Ovary (tissue), 9 donors: ENCODE results near the gene DIP2C. TPM values are rescaled to one million over a fixed set of nuclear protein-coding genes. Genes with fewer than 3 reads are reported as not detected.

Experiments
- DNase-seq, 5 donors: peaks; one replicate each; pipeline ENCODE4 v3.0.0-alpha.2; 2019 to 2020
- H3K27ac ChIP-seq, 2 donors: fragments of 200-600 bp; one replicate each; pipeline versions ENCODE4 v1.5.1 to v1.8.0; 2019 to 2022
- H3K27me3 ChIP-seq: fragments of 200-600 bp; one replicate; pipeline ENCODE4 v1.8.0; 2022
- H3K36me3 ChIP-seq: fragments of 200-600 bp; sonication (generic); one replicate; pipeline ENCODE4 v1.5.1; 2019
- H3K4me1 ChIP-seq: one replicate; pipeline ENCODE4 v1.8.1; 2013; ENCODE audit warnings: mild to moderate bottlenecking, moderate library complexity; ENCODE audit not compliant: insufficient read depth
- H3K4me3 ChIP-seq: fragments of 200-600 bp; sonication (generic); one replicate; pipeline ENCODE4 v1.5.1; 2017
- H3K9me3 ChIP-seq, 2 donors: fragments of 200-600 bp in 1 of 2; sonication (generic) in 1 of 2; one replicate each; pipeline versions ENCODE4 v1.5.1 to v1.8.1; 2013 to 2019; ENCODE audit warnings: mild to moderate bottlenecking in 1 of 2, moderate library complexity in 1 of 2
- EP300 ChIP-seq: sonication (generic); formaldehyde crosslinking; IDR thresholded peaks from one replicate; pipeline ENCODE4 v1.6.1; 2017; ENCODE audit warnings: antibody characterized with exemption
- POLR2A ChIP-seq: fragments of 450-650 bp; IDR thresholded peaks from one replicate; pipeline ENCODE4 v1.6.1; 2017; ENCODE audit warnings: antibody characterized with exemption, mild to moderate bottlenecking, moderate library complexity
- WGBS, 3 donors: extraction: QIAGEN DNeasy Blood & Tissue Kit in 1 of 3; methylation state at CpG; one replicate each; pipeline versions ENCODE4 v1.1.5 to v1.1.7; 2013 to 2017; 5-methylcytosine and 5-hydroxymethylcytosine counted together
- intact Hi-C, 4 donors: fragments of 100-400 bp; cut with DNase I; formaldehyde crosslinking; loops; one replicate each; pipeline versions ENCODE4 v1.11.0 to v1.15.1; 2022 to 2023
- polyA plus RNA-seq, 2 donors: library from polyadenylated mRNA; stranded (reverse); fragments of 200-250 nt in 1 of 2; fragments of 350-450 nt in 1 of 2; fragmentation: Illumina TruSeq in 1 of 2; extraction: RNeasy Lipid Tissue Mini Kit (QIAGEN cat#74804) in 1 of 2; gene quantifications; one replicate each; pipeline ENCODE4 v1.2.3, GENCODE V29; 2013 to 2014
- total RNA-seq, 7 donors: library from RNA; depleted of rRNA in 2 of 7; stranded (reverse); fragments of >200 nt in 2 of 7; fragmentation: NEBNext Ultra II Directional in 3 of 7; extraction: Animal tissue kit (Norgen Biotek cat#: 25700) in 3 of 7; gene quantifications; one replicate each; pipeline versions ENCODE4 v1.1.0 to v1.2.4, GENCODE V29; 2016 to 2023
- TF ChIP-seq, protein P1 (sequence below), 3 donors: fragments of 450-650 bp in 2 of 3; fragments of 200-600 bp in 1 of 3; IDR thresholded peaks; one replicate each; pipeline versions ENCODE4 v1.5.1 to v1.8.0; 2016 to 2022; ENCODE audit warnings: antibody characterized with exemption in 3 of 3, mild to moderate bottlenecking in 1 of 3
- donor health status: DM: no; HTN: no; CAD: no; lungs with moderate emphysema.
- donor health status: DM: no; HTN: no; CAD: no.
- donor health status: Bipolar disorder and iron deficiency.
- donor health status: DM: yes; HTN: yes; CAD: no.
- donor health status: DM: no; HTN: no; CAD: no.
- donor health status: DM: yes; HTN: yes; CAD: no.

DIP2C gene
- total and polyA plus RNA-seq, 9 donors: 10.1 to 29.4 (median 22.2) TPM

DNA sequence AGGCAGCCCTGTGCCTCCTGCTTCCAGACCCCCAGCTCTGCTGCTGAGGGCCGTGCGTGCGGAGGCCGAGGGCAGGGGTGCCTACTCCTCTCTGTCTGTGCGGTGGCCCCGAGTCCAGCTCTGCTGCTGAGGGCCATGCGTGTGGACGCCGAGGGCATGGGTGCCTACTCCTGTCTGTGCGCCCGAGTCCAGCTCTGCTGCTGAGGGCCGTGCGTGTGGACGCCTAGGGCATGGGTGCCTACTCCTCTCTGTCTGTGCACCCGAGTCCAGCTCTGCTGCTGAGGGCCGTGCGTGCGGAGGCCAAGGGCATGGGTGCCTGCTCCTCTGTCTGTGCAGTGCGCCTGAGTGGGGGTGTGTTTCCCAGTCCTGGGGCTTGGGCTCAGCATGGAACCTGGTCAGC is 411.5 kb downstream of the DIP2C start:
- Histone ChIP-seq H3K9me3 (no peaks in the 10 kb centered on the region), H3K4me1 (no peaks in the 10 kb centered on the region), H3K27me3 (no peaks in the 10 kb centered on the region), H3K4me3 (no peak overlapping the region), H3K27ac (no peak overlapping the region), H3K36me3 (no peaks in the 10 kb centered on the region)
- intact Hi-C loops: no loop called here
- TF ChIP-seq POLR2A (no peak), EP300 (no peak)
- TF ChIP-seq, protein P1, sequence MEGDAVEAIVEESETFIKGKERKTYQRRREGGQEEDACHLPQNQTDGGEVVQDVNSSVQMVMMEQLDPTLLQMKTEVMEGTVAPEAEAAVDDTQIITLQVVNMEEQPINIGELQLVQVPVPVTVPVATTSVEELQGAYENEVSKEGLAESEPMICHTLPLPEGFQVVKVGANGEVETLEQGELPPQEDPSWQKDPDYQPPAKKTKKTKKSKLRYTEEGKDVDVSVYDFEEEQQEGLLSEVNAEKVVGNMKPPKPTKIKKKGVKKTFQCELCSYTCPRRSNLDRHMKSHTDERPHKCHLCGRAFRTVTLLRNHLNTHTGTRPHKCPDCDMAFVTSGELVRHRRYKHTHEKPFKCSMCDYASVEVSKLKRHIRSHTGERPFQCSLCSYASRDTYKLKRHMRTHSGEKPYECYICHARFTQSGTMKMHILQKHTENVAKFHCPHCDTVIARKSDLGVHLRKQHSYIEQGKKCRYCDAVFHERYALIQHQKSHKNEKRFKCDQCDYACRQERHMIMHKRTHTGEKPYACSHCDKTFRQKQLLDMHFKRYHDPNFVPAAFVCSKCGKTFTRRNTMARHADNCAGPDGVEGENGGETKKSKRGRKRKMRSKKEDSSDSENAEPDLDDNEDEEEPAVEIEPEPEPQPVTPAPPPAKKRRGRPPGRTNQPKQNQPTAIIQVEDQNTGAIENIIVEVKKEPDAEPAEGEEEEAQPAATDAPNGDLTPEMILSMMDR (IDR thresholded peaks at IDR 0.05): no peak
- no peak for DNase-seq
- 96 to 97% (median 97%) methylated on average over 15 to 19 of the region's 19 CpGs for WGBS, 3 donors

DNA sequence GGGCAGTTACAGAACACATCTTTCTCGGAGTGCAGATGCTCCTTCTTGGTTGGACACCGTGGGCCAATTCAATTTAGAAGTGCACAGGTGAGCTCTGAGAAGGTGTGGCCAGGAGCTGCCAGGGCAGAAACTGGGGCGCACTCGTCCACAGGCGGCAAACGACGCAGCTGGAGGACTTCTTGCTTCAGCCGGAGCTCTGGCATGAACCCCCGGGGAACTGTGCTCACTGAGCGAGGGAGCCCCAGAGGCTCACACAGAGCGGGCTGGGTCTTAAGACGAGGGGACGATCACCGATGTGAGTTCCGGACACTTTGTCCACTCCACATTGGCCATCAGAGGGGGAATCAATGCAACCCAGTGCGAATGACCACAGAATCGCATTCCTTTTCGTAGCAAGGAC is 413.8 kb downstream of the DIP2C start:
- H3K27me3 ChIP-seq: no peaks in the 10 kb centered on the region
- no peak overlapping the region for H3K4me3 ChIP-seq
- WGBS, 3 donors: 96 to 97% (median 96%) methylated on average over 18 of the region's 18 CpGs
- intact Hi-C loops: no loop called here
- no peaks in the 10 kb centered on the region for H3K4me1 ChIP-seq
- no peak for DNase-seq
- TF ChIP-seq EP300 (no peak), POLR2A (no peak)
- TF ChIP-seq, protein P1 (IDR thresholded peaks at IDR 0.05): no peak
- no peaks in the 10 kb centered on the region for H3K36me3 ChIP-seq
- no peaks in the 10 kb centered on the region for H3K9me3 ChIP-seq
- H3K27ac ChIP-seq: no peak overlapping the region

DNA sequence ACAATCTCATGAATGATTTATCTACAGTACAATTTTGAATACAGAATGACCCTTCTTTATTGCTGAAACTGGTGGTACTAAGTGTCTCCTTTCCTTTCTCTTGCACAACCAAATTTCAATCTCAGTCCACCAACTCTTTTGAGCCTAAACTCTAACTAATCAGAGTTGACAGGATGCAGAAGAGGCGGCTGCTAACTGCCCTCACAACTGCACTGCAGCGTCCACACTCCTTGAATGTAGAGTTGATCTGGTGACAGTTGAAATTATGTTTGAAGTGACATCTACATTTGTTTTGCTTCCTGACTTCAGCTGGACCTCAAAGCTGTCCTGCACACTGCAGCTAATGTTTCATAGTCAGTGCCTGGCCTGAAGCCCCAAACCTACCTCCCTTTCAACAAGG is 414.6 kb downstream of the DIP2C start:
- Histone ChIP-seq H3K27me3 (no peaks in the 10 kb centered on the region), H3K9me3 (no peaks in the 10 kb centered on the region), H3K4me3 (no peak overlapping the region), H3K36me3 (no peaks in the 10 kb centered on the region), H3K4me1 (no peaks in the 10 kb centered on the region), H3K27ac (no peak overlapping the region)
- DNase-seq: no peak
- TF ChIP-seq EP300: no peak
- TF ChIP-seq, protein P1 (IDR thresholded peaks at IDR 0.05): no peak
- no peak for TF ChIP-seq POLR2A
- 74 to 80% (median 77%) methylated on average over 2 of the region's 2 CpGs for WGBS, 3 donors
- intact Hi-C loops: no loop called here

DNA sequence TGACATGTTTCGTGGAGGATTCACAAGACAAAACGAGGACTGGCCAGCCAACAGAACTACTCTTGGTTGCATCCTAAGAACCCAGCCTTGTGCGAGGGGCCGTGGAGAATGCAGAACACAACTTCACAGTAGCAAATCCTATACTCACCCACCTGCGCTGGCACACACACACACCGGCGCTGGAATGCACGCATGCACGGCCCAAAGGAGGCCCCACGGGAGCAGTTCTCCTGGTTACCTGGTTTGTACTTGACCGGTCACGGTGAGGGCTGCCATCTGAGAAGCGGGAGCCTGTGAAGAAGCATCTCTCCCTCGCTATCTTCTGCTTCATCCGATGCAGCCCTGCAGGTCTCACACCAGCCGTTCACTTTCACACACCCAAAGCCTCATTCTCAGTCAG is 416.4 kb downstream of the DIP2C start:
- H3K4me3 ChIP-seq: no peak overlapping the region
- no peaks in the 10 kb centered on the region for H3K9me3 ChIP-seq
- 95% methylated on average over 16 of the region's 16 CpGs for WGBS, 3 donors
- intact Hi-C loops: no loop called here
- H3K27ac ChIP-seq: no peak overlapping the region
- no peaks in the 10 kb centered on the region for H3K36me3 ChIP-seq
- H3K4me1 ChIP-seq: no peaks in the 10 kb centered on the region
- no peak for DNase-seq
- TF ChIP-seq, protein P1 (IDR thresholded peaks at IDR 0.05): no peak
- TF ChIP-seq POLR2A (no peak), EP300 (no peak)
- H3K27me3 ChIP-seq: no peaks in the 10 kb centered on the region

DNA sequence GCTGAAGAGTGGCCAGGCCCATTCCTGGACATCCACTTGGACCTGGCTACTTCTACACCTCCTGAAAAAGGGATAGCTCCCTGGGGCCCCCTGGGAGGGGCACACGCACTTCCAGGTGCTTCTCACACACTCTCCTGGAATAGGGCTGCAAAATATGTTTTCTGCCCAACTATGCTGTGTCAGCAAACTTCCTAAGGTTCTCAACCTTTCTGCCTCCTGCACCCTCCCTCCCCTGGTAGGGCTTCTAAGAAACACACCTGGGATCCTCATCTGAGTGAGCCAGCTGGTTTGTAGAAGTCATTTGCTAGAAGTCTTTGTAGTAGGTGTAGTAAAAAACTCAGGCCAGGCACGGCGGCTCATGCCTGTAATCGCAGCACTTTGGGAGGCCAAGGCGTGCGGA is 417.7 kb downstream of the DIP2C start:
- no peak for DNase-seq
- intact Hi-C loops: no loop called here
- no peaks in the 10 kb centered on the region for H3K36me3 ChIP-seq
- H3K4me3 ChIP-seq: no peak overlapping the region
- H3K27me3 ChIP-seq: no peaks in the 10 kb centered on the region
- TF ChIP-seq, protein P1 (IDR thresholded peaks at IDR 0.05): no peak
- TF ChIP-seq EP300: no peak
- no peak for TF ChIP-seq POLR2A
- H3K27ac ChIP-seq: no peak overlapping the region
- 87 to 96% (median 94%) methylated on average over 6 of the region's 6 CpGs for whole genome bisulfite sequencing, 3 donors
- no peaks in the 10 kb centered on the region for H3K9me3 ChIP-seq
- no peaks in the 10 kb centered on the region for H3K4me1 ChIP-seq
